HL-60/S4 treated with retinoic acid at 250 ng/mL for 4 days and 3 days (cell line): Measurements from ENCODE around the gene SLC2A14.
"Not testable (repeated sequence)": the region's sequence is repeated elsewhere in the genome, so short reads cannot be mapped to it uniquely, and the experiment has no call there.

Experiments used
- in situ Hi-C: fragments of 300-500 bp; cut with MboI; formaldehyde crosslinking; loops from 2 replicates; pipeline ENCODE4 v1.7.0; 2022; ENCODE audit warnings: low sequenced_read_pairs

SLC2A14 gene

DNA sequence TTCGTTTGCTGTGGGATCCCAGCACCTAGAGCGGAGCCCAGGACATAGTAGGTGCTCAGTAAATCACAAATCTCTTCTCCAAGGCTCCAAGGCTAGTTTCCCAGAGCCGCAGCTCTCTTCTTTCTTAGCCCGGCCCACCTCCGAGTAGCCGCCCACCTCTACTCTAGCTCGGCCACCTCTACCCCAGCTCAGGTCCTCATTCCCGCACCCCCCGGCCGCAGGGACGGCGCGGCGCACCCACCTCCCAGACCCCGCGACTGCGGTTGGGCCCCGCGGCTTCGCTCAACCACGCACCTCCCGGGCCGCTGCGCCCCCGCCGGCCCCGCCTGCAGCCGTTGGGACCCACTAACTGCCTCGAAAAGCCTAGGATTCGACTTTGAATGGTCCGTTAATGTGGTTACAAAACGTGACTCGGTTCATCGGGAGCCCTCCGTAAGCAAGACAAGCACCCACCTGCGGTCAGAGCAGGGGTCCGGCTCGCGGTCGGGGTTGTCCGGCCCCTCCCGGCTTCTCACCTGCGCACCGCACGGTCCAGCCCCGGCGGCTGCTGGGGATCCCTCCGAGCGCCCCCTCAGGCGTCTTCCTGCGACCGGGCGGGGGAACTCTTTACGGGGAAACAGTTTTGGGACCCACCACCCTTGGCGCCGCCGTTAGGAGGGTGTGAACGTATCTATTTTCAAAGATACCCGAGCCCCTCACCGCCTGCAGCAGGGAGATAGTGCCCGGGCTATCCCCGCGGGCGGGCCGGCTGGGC is at the start of gene SLC2A14:
Gene SLC2A14 (minus strand): TSS at position 350 of the 754 bp plus-strand sequence. CDS start 3,035 bp downstream, outside the sequence.
- in situ Hi-C loops: no loop called here

DNA sequence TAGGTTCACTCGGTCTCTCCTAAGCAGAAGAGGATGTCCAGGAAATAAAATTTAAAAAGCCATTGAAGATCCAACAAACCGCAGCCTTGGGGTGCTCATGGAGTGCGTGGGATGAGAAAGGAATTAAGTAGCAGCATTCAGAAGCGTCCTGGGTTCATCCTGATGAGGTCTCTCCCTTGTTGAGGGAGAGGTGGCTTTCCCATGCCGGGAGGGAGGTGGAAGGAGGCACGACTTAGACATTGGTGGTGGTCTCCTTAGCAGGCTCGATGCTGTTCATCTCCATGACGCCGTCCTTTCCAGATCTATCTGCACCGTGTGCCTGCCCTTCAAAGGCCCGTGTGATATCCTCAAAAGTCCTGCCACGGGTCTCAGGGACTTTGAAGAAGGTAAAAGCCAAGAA is 48.5 kb upstream of the SLC2A14 start:
- in situ Hi-C loops: not testable (repeated sequence)

DNA sequence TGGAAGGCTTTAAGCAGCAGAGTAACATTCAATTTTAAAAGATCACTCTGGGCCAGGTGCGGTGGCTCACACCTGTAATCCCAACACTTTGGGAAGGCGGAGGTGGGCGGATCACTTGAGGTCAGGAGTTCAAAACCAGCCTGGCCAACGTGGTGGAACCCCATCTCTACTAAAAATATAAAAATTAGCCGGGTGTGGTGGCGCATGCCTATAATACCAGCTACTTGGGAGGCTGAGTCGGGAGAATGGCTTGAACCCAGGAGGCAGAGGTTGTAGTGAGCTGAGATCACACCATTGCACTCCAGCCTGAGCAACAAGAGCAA is 45.5 kb upstream of the SLC2A14 start:
- in situ Hi-C loops: not testable (repeated sequence)

DNA sequence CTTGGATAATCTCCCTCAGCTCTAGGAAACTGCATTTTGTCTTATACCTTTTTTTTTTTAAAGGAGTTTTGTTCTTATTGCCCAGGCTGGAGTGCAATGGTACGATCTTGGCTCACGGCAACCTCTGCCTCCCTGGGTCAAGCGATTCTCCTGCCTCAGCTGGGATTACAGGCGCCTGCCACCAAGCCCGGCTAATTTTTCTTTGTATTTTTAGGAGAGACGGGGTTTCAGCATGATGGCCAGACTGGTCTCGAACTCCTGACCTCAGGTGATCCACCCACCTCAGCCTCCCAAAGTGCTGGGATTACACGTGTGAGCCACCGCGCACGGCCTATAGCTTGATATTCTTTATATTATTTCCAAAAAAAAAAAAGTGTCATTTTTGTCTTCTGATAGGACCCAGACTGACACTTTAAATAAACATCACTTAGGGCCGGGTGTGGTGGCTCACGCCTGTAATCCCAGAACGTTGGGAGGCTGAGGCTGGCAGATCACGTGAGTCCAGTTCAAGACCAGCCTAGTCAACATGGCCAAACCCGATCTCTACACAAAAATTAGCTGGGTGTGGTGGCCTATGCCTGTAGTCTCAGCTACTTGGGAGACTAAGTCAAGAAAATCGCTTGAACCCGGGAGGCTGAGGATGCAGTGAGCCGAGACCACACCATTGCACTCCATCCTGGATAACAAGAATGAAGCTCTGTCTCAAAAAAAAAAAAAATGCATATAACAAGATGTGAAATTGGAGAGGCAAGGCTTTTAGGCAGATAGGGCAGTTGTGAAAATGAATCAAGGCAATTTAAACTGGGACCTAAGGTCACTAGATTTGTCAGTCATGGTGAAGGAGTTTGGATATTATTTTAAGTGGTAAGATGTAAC is 44.9 kb upstream of the SLC2A14 start:
- in situ Hi-C loops: no loop called here

DNA sequence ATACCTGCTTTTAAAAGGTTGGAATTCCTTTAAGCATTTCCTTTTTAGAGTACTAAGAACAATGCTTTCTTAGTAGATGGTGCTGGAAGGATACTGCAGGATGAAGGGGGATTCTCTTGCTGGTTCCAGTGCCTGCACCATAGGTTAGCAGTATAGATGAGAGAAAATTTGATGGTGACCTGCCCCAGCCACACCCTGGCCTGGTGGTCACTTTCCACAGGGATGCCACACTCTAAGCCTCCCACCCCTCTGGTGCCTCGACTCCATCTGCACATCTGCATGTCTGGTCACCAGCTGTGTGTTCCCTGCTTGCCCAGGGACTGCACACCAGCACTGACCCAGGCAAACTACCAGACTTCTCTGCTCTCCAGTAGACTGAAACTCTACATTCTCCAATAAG is 44.2 kb upstream of the SLC2A14 start:
- in situ Hi-C loops: no loop called here

DNA sequence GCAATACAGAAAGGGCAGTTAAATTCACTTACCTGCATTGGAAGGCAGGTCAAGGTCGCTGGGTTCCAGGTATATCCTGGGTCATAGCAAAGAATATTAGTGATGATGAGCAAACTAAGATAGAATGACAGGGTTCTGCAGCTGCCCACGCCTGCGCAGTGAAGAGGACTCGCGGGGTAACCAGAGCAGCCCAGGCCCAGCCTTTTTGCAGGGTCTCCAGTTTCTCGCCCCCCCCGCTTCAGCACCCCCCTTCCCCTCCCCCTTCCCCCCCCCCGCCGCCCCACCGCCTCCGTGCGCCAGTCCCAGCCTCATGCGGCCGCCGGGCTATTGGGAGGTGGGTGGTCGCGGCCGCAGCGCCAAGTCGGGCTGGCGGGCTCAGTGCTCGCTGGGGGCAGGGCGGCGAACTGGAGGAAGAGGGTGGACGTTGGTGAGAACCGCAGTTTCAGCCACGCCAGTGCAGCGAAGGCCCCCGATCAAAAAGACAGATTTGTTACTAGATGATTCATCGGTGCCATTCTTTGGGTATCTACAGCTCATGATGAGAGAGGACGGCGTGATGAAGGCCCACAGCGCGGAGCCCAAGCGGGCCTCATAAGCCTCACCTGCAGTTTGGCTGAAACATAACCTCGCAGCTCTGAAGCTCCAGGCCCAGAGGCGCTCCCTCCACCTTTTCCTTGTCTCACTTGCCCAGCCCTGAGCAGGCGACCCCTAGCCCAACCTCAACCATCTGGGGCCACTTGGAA is 43.1 kb upstream of the SLC2A14 start:
- in situ Hi-C loops: no loop called here

DNA sequence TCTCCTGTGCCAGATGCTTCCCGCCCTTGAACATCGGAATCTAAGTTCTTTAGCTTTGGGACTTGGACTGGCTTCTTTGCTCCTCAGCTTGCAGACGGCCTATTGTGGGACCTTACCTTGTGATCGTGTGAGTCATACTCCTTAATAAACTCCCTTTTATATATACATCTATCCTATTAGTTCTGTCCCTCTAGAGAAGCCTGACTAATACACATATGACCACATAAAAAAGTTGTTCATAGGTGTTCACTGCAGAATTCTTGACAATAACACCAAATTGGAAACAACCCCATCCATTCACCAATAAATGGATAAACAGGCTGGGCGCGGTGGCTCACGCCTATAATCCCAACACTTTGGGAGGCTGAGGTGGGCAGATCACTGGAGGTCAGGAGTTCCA is 37.4 kb upstream of the SLC2A14 start:
- in situ Hi-C loops: not testable (repeated sequence)

DNA sequence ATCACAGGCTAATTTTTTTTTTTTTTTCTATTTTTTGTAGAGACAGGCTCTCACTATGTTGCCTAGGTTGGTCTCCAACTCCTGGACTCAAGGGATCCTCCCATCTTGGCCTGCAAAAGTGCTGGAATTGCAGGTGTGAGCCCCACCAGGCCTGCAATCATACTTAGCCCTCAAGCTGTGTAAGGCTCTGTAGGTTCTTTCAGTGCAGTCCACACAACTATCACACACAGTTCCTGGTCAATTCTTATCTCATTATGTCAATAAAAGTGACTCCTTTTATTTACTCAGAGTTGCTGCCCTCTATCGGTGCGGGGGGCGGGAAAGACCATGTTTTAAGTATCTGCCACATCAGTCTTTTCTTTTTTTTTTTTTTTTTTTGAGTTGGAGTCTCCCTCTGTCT is 34.3 kb upstream of the SLC2A14 start:
- in situ Hi-C loops: no loop called here

DNA sequence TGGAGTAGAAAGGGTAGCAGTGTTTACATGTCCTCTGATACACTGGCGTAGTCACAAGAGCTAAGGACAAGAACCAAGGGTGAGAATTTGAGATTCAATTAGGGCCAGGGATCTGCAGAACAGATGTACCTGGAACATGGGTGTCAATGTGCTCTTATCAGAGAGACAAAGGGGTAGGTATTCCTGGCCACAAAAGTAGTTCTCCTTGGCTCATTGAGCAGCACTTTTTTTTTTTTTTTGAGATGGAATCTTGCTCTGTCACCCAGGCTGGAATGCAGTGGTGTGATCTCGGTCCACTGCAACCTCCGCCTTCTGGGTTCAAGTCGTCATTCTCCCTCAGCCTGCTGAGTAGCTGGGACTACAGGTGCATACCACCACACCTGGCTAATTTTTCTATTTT is 33.6 kb upstream of the SLC2A14 start:
- in situ Hi-C loops: not testable (repeated sequence)

DNA sequence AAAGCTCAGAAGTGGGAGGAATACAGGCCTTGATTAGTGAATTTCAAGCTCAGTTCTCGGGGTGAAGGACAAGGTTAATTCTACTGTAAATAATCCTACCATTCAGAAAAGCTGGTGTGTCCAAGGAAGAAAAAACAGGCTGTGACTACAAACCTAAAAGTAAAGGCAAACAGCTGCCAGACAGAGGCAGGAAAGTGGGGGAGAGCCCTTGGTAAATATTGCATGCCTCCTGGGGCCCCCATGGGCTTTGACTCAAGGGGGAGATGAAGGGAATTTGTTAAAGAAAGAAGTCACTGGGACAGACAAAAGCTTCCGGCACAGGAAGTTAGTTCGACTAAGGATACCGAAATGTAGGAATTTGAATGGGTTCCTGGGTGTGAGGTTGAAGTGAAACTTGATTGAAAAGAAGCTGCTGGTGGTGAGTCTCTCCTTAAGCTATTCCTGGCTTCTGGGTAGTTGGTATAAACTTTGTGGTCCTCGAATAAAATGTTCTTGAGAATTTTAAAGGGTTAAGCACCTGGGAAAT is 32.9 kb upstream of the SLC2A14 start:
- in situ Hi-C loops: not testable (repeated sequence)

DNA sequence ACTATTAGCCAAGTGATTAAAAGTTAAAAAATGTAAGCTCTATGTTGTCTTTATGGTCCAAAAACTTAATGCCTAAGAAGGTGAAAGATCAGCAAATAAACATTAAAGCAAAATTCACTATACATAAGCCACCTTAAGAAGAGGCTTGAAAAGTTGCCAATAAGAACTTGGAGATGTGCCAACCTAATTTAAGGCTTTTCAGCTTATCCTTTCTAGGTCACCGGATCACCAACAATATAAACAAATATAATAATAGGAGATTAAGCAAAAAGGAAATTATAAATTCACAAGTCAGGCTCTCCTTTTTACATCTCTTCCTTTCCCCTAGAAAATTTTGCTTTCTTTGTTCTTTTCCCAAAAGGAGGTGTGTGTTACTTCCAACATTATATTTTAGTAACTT is 32.4 kb upstream of the SLC2A14 start:
- in situ Hi-C loops: no loop called here

DNA sequence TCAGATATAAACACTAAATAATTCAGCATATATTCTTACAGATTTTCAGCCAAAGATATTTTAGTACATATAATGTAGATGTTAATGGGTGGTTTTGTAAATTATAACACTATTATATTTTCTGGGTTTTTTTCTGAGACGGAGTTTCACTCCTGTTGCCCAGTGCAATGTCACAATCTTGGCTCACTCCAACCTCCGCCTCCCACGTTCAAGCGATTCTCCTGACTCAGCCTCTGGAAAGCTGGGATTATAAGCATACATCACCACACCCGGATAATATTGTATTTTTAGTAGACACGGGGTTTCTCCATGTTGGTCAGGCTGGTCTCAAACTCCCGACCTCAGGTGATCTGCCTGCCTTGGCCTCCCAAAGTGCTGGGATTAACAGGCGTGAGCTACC is 29.7 kb upstream of the SLC2A14 start:
- in situ Hi-C loops: not testable (repeated sequence)

DNA sequence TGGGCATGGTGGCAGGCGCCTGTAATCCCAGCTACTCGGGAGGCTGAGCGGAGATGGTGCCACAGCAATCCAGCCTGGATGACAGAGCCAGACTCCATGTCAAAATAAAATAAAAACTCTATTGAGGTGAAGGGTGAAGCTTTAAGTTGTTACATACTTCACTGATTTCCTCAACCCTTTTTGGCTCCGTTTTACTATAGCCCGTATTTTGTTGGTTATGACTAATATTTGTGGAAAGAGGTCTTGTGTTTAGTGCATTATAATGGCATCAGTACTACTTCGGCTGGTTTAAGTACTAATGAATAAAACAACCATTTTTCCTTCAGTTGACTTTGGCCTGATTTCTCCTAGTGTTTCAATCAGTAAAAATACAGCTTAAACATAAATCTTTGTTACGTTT is 27.0 kb upstream of the SLC2A14 start:
- in situ Hi-C loops: no loop called here

DNA sequence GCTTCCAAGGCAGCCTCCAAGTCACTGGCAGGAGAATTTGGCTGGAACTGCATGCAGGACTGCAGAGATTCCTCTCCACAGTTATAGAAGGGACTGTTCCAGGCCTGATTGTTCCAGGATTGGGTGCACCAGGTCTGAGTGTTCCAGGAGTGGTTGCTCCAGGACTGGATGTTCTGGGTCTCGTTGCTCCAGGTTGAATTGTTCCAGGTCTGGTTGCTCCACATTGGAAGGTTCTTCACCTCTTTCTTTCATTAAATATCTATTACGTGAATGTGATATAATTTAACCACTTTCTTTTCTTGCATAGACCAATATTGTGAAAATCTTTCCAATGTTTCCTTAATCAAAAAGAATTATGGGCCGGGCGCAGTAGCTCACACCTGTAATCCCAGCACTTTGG is 24.0 kb upstream of the SLC2A14 start:
- in situ Hi-C loops: not testable (repeated sequence)

DNA sequence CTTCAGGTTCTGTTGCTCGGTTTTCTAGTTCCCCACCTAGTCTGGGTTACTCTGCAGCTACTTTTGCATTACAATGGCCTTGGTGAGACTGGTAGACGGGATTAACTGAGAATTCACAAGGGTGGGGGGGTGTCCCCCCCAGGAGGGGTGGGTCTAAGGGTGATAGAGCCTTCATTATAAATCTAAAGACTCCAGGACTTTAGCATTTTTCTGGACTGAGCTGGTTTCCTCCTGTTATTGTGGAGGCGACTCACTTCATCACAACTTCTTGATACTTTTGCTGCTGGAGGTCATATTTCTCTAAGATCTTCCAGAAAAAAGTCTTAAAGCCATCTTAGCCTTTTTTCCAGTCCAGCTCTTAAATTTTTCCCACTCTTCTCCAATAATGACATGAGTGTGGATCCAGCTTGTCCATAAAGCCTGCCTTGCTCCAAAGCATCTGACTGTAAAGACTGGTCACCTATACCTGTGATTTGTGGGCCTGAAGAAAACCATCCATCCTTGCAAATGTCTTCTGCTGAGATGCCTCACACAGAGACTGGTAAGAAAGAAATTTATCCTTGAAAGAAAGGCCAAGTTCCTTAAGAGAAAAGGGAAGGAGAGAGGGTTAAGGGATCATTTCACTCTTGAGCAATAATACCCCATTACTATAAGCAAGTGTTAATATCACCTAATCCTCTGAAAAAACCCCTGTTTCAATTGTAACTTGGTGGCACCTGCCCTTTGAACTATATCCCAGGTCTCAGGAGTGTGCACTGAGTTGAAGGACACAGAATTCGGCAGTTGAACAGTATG is 19.7 kb upstream of the SLC2A14 start:
- in situ Hi-C loops: no loop called here

DNA sequence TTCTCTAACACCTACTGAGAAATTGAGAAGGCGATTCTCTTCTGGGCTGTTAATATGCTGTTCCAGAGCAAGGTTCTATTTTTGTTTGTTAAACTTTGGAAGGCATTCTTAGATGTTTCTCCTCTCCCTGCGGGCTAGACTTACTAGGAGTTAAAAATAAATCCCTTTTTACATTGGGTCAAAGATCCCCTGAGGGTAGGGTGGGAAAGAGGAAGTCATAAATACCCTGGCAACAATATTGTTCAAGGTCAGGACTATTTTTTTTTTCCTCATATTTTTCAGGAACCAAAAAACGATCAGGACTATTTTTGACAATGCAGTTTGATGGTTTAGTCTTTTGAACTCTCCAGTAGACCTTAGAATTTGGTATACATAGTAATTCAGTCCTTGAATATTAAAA is 12.0 kb upstream of the SLC2A14 start:
- in situ Hi-C loops: no loop called here

DNA sequence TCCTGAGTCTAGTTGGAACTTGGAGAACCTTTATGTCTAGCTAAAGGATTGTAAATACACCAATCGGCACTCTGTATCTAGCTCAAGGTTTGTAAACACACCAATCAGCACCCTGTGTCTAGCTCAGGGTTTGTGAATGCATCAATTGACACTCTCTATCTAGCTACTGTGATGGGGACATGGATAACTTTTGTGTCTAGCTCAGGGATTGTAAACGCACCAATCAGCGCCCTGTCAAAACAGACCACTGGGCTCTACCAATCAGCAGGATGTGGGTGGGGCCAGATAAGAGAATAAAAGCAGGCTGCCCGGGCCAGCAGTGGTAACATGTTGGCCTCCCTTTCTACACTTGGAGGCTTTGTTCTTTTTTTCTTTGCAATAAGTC is 9.0 kb upstream of the SLC2A14 start:
- in situ Hi-C loops: not testable (repeated sequence)

DNA sequence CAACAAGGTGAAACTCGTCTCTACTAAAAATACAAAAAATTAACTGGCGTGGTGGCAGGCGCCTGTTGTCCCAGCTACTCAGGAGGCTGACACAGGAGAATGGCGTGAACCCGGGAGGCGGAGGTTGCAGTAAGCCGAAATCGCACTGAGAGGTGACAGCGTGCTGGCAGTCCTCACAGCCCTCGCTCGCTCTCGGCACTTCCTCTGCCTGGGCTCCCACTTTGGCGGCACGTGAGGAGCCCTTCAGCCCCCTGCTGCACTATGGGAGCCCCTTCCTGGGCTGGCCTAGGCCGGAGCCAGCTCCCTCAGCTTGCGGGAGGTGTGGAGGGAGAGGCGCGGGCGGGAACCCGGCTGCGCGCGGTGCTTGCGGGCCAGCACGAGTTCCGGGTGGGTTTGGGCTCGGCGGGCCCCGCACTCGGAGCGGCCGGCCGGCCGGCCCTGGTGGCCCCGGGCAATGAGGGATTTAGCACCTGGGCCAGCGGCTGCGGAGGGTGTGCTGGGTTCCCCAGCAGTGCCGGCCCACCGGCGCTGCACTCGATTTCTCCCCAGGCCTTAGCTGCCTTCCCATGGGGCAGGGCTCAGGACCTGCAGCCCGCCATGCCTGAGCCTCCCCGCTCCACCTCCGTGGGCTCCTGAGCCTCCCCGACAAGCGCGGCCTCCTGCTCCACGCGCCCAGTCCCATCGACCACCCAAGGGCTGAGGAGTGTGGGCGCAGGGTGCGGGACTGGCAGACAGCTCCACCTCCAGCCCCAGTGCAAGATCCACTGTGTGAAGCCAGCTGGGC is 8.4 kb upstream of the SLC2A14 start:
- in situ Hi-C loops: not testable (repeated sequence)

DNA sequence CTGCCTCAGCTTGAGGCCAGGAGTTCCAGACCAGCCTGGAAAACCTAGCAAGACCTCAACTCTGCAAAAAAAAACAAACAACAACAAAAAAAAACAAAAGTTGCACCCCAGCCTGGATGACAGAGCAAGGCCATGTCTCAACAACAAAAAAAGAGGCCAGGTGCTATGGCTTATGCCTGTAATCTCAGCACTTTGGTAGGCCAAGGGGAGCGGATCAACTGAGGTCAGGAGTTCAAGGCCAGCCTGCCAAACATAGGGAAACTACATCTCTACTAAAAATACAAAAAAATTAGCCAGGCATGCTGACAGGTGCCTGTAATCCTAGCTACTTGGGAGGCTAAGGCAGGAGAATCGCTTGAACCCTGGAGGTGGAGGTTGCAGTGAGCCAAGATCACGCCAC is 6.5 kb upstream of the SLC2A14 start:
- in situ Hi-C loops: no loop called here

DNA sequence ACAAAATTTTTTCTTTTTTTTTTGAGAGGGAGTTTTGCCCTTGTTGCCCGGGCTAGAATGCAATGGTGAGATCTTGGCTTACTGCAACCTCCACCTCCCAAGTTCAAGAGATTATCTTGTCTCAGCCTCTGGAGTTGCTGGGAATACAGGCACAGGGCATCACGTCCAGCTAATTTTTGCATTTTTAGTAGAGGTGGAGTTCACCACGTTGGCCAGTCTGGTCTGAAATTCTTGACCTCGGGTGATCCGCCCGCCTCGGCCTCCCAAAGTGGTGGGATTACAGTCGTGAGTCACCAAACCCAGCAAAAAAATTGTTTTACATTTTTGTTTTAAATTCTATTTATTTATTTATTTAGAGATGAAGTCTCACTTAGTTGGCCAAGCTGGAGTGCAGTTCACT is 4.7 kb upstream of the SLC2A14 start:
- in situ Hi-C loops: no loop called here
